GM18505 (cell line): ENCODE measurements around the gene GTF2F1.
"Not testable (repeated sequence)": the region's sequence is repeated elsewhere in the genome, so short reads cannot be mapped to it uniquely, and the experiment has no call there.

Experiments
- ATAC-seq: cut with Tn5 transposase; IDR thresholded peaks from one replicate; pipeline ENCODE4 v1.9.1; 2021; ENCODE audit not compliant: unreplicated experiment
- POLR2A ChIP-seq: IDR thresholded peaks from 4 replicates; pipeline ENCODE4 v1.6.1; 2011; ENCODE audit warnings: borderline replicate concordance; ENCODE audit not compliant: insufficient read depth, insufficient read length; ENCODE audit errors: extremely low read depth

Gene GTF2F1

DNA sequence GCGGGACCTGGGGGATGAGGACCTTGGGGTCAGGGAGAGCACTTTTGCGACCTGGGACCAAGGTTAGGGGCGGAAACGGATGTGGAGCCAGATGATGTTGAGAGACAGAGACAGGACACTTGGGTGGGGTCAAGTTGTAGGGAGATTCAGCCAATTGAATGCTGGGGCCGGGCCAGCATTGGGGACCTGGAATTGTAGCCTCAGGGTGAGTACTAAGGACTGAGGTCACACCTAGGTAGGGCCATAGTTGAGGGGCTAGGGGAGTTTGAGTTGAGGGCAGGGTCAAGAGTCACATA, 19.2 kb downstream of the GTF2F1 start:
- TF ChIP-seq POLR2A, result no peak
- ATAC-seq, result no peak

GRCh38 chr19:6373096-6373812, 19.7 kb downstream of the GTF2F1 start:
- peak; percentile 65 for ATAC-seq
- no peak for TF ChIP-seq POLR2A

DNA sequence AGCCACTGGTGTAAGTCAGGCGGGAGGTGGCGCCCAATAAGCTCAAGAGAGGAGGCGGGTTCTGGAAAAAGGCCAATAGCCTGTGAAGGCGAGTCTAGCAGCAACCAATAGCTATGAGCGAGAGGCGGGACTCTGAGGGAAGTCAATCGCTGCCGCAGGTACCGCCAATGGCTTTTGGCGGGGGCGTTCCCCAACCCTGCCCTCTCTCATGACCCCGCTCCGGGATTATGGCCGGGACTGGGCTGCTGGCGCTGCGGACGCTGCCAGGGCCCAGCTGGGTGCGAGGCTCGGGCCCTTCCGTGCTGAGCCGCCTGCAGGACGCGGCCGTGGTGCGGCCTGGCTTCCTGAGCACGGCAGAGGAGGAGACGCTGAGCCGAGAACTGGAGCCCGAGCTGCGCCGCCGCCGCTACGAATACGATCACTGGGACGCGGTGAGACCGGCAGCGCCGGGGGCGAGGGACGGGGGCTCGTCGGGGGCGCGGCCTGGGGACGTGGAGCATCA, 20.3 kb downstream of the GTF2F1 start, which contains the start of gene ALKBH7:
Gene ALKBH7 (plus strand): TSS at position 201 of the 502 bp plus-strand sequence. CDS start 27 bp downstream, at position 228.
- TF ChIP-seq POLR2A, result peak; percentile 54
- peak; percentile 58 for ATAC-seq

- TF ChIP-seq POLR2A, result no peak
Measured at GRCh38 chr19:6364353-6364752, 28.6 kb downstream of the GTF2F1 start.

GRCh38 chr19:6362351-6362801, 30.6 kb downstream of the GTF2F1 start:
- TF ChIP-seq POLR2A, result no peak
- no peak for ATAC-seq

More at GRCh38 chr19:6364353-6364752, 28.6 kb downstream of the GTF2F1 start:
- no peak for ATAC-seq

GRCh38 chr19:6362027-6362350, 31.0 kb downstream of the GTF2F1 start:
- TF ChIP-seq POLR2A, result no peak
- no peak for ATAC-seq

GRCh38 chr19:6360857-6361216, 32.1 kb downstream of the GTF2F1 start:
- not testable (repeated sequence) for ATAC-seq

DNA sequence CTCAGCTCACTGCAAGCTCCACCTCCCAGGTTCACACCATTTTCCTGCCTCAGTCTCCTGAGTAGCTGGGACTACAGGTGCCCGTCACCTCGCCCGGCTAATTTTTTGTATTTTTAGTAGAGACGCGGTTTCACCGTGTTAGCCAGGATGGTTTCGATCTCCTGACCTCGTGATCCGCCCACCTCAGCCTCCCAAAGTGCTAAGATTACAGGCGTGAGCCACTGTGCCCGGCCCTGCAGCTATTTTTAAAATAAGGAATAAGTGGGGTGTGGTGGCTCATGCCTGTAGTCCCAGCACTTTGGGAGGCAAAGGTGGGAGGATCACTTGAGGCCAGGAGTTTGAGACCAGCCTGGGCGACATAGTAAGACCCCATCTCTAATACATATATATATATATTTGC, 32.5 kb downstream of the GTF2F1 start:
- ATAC-seq, result not testable (repeated sequence)

DNA sequence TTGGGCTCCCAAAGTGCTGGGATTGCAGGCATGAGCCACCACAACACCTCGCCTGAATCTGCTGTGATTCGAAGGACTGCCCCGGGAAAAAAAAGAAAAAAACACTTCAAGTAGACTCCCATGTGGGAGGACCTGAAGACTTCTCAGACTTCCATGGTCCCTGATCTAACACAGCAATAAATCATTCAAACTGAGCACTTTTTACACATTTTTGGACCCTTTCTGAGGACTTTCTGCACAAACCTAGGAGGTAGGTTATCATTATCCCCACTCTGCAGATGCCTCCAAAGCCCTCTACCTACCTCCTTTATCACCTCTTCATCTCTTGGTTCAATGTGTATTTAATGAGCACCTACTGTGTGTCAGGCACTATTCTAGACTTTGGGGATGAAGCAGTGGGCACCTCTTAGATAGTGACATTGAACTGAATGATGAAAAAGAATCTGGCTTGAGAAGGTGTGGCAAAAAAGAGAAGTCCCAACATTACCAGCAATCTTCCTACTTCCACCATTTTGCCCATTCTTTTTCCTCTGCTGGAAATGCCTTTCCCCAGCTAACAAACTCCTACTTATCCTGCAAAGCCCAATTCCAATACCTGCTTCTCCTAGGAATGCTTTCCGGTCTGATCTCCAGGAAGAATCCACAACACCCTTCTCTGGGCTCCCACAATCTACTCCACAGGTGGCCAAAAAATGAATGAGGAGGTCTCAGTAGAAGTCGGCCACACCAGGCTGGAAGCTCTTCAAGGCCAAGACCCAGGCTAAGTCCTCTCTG, 33.2 kb downstream of the GTF2F1 start:
- no peak for ATAC-seq
- no peak for TF ChIP-seq POLR2A

- ATAC-seq, result no peak
- TF ChIP-seq POLR2A, result no peak
Measured at GRCh38 chr19:6358003-6358402, 35.0 kb downstream of the GTF2F1 start.

GRCh38 chr19:6357174-6357573, 35.8 kb downstream of the GTF2F1 start:
- TF ChIP-seq POLR2A, result no peak
- no peak for ATAC-seq

- not testable (repeated sequence) for ATAC-seq
Measured at GRCh38 chr19:6355321-6356040, 37.5 kb downstream of the GTF2F1 start.

GRCh38 chr19:6354098-6354674, 38.8 kb downstream of the GTF2F1 start:
- no peak for ATAC-seq
- TF ChIP-seq POLR2A, result no peak
